Activated naive CD4-positive, alpha-beta T cell treated with anti-CD3 and anti-CD28 coated beads, Interleukin-2, amount 10 ng/mL, durations not matched to agents 7 days and 5 days (primary cell): ENCODE measurements around the gene MKX.

Experiments
- CTCF ChIA-PET: fragments of 350-600 bp; sonication (Branson Sonifier 250); formaldehyde crosslinking; loops from one replicate; lab custom pipeline; 2021; ENCODE audit warnings: antibody characterized with exemption; lab: Charles Lee
- DNase-seq: peaks from one replicate; pipeline ENCODE4 v3.0.0-alpha.2; 2020
- H3K27ac Mint-ChIP-seq: one replicate; pipeline ENCODE4 v1.8.0; 2021; ENCODE audit warnings: mild to moderate bottlenecking, moderate library complexity, mixed read lengths
- H3K27me3 Mint-ChIP-seq: one replicate; pipeline ENCODE4 v1.8.0; 2021; ENCODE audit warnings: mild to moderate bottlenecking, mixed read lengths
- H3K36me3 Mint-ChIP-seq: one replicate; pipeline ENCODE4 v1.8.0; 2021; ENCODE audit warnings: mixed read lengths
- H3K4me1 Mint-ChIP-seq: one replicate; pipeline ENCODE4 v1.8.0; 2021; ENCODE audit warnings: mixed read lengths
- H3K4me3 Mint-ChIP-seq: one replicate; pipeline ENCODE4 v1.8.0; 2021; ENCODE audit warnings: mild to moderate bottlenecking, moderate library complexity, mixed read lengths
- H3K9me3 Mint-ChIP-seq: one replicate; pipeline ENCODE4 v1.8.0; 2021; ENCODE audit warnings: mixed read lengths

The MKX gene

GRCh38 chr10:27673065-27673464 lies 72.6 kb downstream of the MKX start:
- H3K9me3 Mint-ChIP-seq, result no peaks in the 10 kb centered on the region
- no peak overlapping the region for H3K27ac Mint-ChIP-seq
- no peak overlapping the region for H3K4me3 Mint-ChIP-seq
- peaks cover 4% of the 10 kb centered on the region for H3K27me3 Mint-ChIP-seq
- DNase-seq, result no peak
- CTCF ChIA-PET, result no interaction called here
- H3K36me3 Mint-ChIP-seq, result no peaks in the 10 kb centered on the region
- no peaks in the 10 kb centered on the region for H3K4me1 Mint-ChIP-seq

- Mint-ChIP-seq H3K36me3 (no peaks in the 10 kb centered on the region), H3K27ac (no peak overlapping the region), H3K27me3 (peaks cover 4% of the 10 kb centered on the region), H3K4me3 (no peak overlapping the region), H3K4me1 (no peaks in the 10 kb centered on the region), H3K9me3 (no peaks in the 10 kb centered on the region)
- CTCF ChIA-PET, result interaction anchor here (0.6 kb wide), 1 partner anchor 1209 kb away, joined by 4 read pairs; no protein-coding TSS in a partner anchor
- DNase-seq, result no peak
These were observed 73.8 kb downstream of the MKX start for GRCh38 chr10:27671821-27672220.

GRCh38 chr10:27664461-27664860 lies 81.2 kb downstream of the MKX start:
- H3K4me1 Mint-ChIP-seq, result no peaks in the 10 kb centered on the region
- peaks cover 18% of the 10 kb centered on the region for H3K27me3 Mint-ChIP-seq
- H3K4me3 Mint-ChIP-seq, result no peak overlapping the region
- H3K27ac Mint-ChIP-seq, result no peak overlapping the region
- H3K36me3 Mint-ChIP-seq, result no peaks in the 10 kb centered on the region
- no peak for DNase-seq
- CTCF ChIA-PET, result interaction anchor here (0.7 kb wide), 1 partner anchor 16 kb away, joined by 4 read pairs; no protein-coding TSS in a partner anchor
- H3K9me3 Mint-ChIP-seq, result no peaks in the 10 kb centered on the region

GRCh38 chr10:27663621-27664020 lies 82.0 kb downstream of the MKX start:
- no peaks in the 10 kb centered on the region for H3K36me3 Mint-ChIP-seq
- no peak overlapping the region for H3K27ac Mint-ChIP-seq
- peaks cover 20% of the 10 kb centered on the region for H3K27me3 Mint-ChIP-seq
- no peak overlapping the region for H3K4me3 Mint-ChIP-seq
- CTCF ChIA-PET, result no interaction called here
- no peaks in the 10 kb centered on the region for H3K4me1 Mint-ChIP-seq
- no peaks in the 10 kb centered on the region for H3K9me3 Mint-ChIP-seq
- DNase-seq, result no peak

DNA sequence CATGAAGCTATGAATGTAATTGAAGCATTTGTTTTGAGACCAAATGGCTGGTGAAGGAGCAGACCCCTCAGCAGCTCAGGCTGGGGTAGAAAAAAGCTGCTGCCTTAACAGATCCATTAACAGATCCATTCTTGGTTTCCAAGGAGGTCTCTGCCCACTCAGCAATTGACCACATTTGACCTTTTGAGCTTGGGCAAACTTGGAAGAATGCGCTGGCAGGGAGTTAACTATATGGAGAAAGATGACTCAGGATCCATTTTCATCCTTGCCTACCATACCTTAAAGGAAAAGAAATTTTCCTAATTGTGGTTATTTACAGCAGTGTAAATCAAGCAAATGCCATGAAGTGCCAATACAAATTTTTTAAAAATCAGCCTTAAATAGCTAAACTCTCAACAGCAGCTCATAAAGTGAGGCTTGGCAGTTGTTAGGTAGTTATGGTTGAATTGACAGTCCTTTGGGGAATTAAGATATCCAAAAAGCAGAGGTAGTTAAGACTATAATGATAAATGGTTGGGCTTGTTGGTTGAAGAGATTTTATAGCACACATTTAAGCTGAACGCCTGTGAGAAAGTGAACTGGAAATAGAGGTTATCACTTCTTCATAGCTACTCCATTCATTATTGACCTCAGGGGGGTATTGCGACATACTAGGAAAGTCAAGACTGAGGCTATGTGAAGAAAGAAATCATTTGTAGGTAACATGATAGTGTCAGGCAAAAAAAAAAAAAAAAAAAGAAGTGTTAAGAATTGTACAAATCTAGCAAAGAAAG lies 83.9 kb downstream of the MKX start:
- CTCF ChIA-PET, result no interaction called here
- no peaks in the 10 kb centered on the region for H3K36me3 Mint-ChIP-seq
- no peaks in the 10 kb centered on the region for H3K4me1 Mint-ChIP-seq

DNA sequence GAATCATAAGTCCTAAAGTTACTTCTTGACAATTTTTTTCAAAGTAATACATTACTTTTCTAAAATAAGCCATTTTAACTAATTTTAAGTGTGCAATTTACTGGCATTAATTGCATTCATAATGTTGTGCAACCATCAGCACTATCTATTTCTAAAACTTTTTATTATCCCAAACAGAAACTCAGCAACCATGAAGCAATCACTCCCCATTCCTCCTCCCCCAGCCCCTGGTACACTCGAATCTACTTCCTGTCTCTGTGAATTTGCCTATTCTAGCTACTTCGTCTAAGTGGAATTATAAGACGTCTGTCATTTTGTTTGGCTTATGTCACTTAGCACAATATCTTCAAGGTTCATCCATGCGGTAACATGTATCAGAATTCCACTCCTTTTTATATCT lies 84.9 kb downstream of the MKX start:
- H3K36me3 Mint-ChIP-seq, result no peaks in the 10 kb centered on the region
- DNase-seq, result no peak
- no peak overlapping the region for H3K4me3 Mint-ChIP-seq
- H3K4me1 Mint-ChIP-seq, result no peaks in the 10 kb centered on the region
- no peak overlapping the region for H3K27ac Mint-ChIP-seq
- H3K27me3 Mint-ChIP-seq, result peaks cover 20% of the 10 kb centered on the region
- CTCF ChIA-PET, result interaction anchor here (1.8 kb wide), 1 partner anchor 733 kb away, joined by 4 read pairs; no protein-coding TSS in a partner anchor
- H3K9me3 Mint-ChIP-seq, result no peaks in the 10 kb centered on the region

More for the DNA sequence above, 83.9 kb downstream of the MKX start:
- H3K9me3 Mint-ChIP-seq, result no peaks in the 10 kb centered on the region
- peaks cover 20% of the 10 kb centered on the region for H3K27me3 Mint-ChIP-seq
- H3K4me3 Mint-ChIP-seq, result no peak overlapping the region
- DNase-seq, result no peak
- H3K27ac Mint-ChIP-seq, result no peak overlapping the region

GRCh38 chr10:27660268-27660667 lies 85.4 kb downstream of the MKX start:
- CTCF ChIA-PET, result interaction anchor here (1.8 kb wide), 1 partner anchor 734 kb away, joined by 4 read pairs; no protein-coding TSS in a partner anchor
- Mint-ChIP-seq H3K27me3 (peaks cover 20% of the 10 kb centered on the region), H3K36me3 (no peaks in the 10 kb centered on the region), H3K4me1 (no peaks in the 10 kb centered on the region), H3K4me3 (no peak overlapping the region), H3K27ac (no peak overlapping the region), H3K9me3 (no peaks in the 10 kb centered on the region)
- no peak for DNase-seq

- CTCF ChIA-PET, result interaction anchor here (1.8 kb wide), 1 partner anchor 734 kb away, joined by 4 read pairs; no protein-coding TSS in a partner anchor
- H3K9me3 Mint-ChIP-seq, result no peaks in the 10 kb centered on the region
- no peaks in the 10 kb centered on the region for H3K4me1 Mint-ChIP-seq
- peaks cover 20% of the 10 kb centered on the region for H3K27me3 Mint-ChIP-seq
- no peak overlapping the region for H3K4me3 Mint-ChIP-seq
- no peak overlapping the region for H3K27ac Mint-ChIP-seq
- no peaks in the 10 kb centered on the region for H3K36me3 Mint-ChIP-seq
- DNase-seq, result no peak
These were observed 85.8 kb downstream of the MKX start for GRCh38 chr10:27659786-27660185.

GRCh38 chr10:27658788-27659187 lies 86.8 kb downstream of the MKX start:
- DNase-seq, result no peak
- CTCF ChIA-PET, result interaction anchor here (1.0 to 1.8 kb wide), 3 partner anchors 133 to 211 kb away, joined by 3 to 5 read pairs (median 3); no protein-coding TSS in a partner anchor
- H3K4me1 Mint-ChIP-seq, result no peaks in the 10 kb centered on the region
- H3K36me3 Mint-ChIP-seq, result no peaks in the 10 kb centered on the region
- H3K9me3 Mint-ChIP-seq, result no peaks in the 10 kb centered on the region
- no peak overlapping the region for H3K27ac Mint-ChIP-seq
- H3K4me3 Mint-ChIP-seq, result no peak overlapping the region
- peaks cover 13% of the 10 kb centered on the region for H3K27me3 Mint-ChIP-seq

DNA sequence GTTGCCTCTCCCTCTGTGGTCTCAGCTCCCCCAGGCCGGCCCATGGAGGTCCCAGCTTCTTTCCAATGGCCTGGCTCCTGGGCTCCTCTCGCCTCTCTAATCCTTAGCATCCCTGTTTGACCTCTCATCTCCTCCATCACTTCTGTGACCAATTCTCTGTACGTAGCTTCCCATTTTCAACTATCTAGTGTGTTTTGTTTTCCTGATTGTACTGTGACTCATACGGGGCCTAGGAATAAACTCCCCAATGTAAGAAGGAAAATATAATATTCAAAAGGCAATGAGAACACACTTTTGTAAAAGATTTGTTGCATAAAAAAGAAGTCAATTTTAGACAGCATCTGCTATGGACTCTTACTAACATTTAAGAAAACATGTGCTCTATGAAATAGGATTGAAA lies 90.3 kb downstream of the MKX start:
- CTCF ChIA-PET, result interaction anchor here (0.7 to 1.9 kb wide), 4 partner anchors 32 to 209 kb away, joined by 3 to 12 read pairs (median 3); no protein-coding TSS in a partner anchor
- Mint-ChIP-seq H3K27me3 (peaks cover 10% of the 10 kb centered on the region), H3K27ac (no peak overlapping the region), H3K4me3 (no peak overlapping the region), H3K4me1 (no peaks in the 10 kb centered on the region), H3K9me3 (no peaks in the 10 kb centered on the region), H3K36me3 (no peaks in the 10 kb centered on the region)
- DNase-seq, result no peak

- peaks cover under 1% of the 10 kb centered on the region for H3K27me3 Mint-ChIP-seq
- H3K27ac Mint-ChIP-seq, result no peak overlapping the region
- CTCF ChIA-PET, result interaction anchor here (2.8 kb wide), 1 partner anchor 209 kb away, joined by 9 read pairs; no protein-coding TSS in a partner anchor
- no peaks in the 10 kb centered on the region for H3K36me3 Mint-ChIP-seq
- no peaks in the 10 kb centered on the region for H3K4me1 Mint-ChIP-seq
- no peak overlapping the region for H3K4me3 Mint-ChIP-seq
- DNase-seq, result no peak
- no peaks in the 10 kb centered on the region for H3K9me3 Mint-ChIP-seq
These were observed 91.3 kb downstream of the MKX start for GRCh38 chr10:27654284-27654683.

- no peak for DNase-seq
- Mint-ChIP-seq H3K9me3 (peaks cover 4% of the 10 kb centered on the region), H3K4me1 (no peaks in the 10 kb centered on the region), H3K36me3 (no peaks in the 10 kb centered on the region), H3K27ac (no peak overlapping the region), H3K27me3 (peaks cover 15% of the 10 kb centered on the region), H3K4me3 (no peak overlapping the region)
- CTCF ChIA-PET, result no interaction called here
These were observed 98.9 kb downstream of the MKX start for GRCh38 chr10:27646604-27647175.

- Mint-ChIP-seq H3K27me3 (peaks cover 15% of the 10 kb centered on the region), H3K36me3 (no peaks in the 10 kb centered on the region), H3K4me1 (no peaks in the 10 kb centered on the region), H3K9me3 (peaks cover 4% of the 10 kb centered on the region), H3K4me3 (no peak overlapping the region), H3K27ac (no peak overlapping the region)
- CTCF ChIA-PET, result no interaction called here
- DNase-seq, result no peak
These were observed 99.4 kb downstream of the MKX start for GRCh38 chr10:27646194-27646593.

DNA sequence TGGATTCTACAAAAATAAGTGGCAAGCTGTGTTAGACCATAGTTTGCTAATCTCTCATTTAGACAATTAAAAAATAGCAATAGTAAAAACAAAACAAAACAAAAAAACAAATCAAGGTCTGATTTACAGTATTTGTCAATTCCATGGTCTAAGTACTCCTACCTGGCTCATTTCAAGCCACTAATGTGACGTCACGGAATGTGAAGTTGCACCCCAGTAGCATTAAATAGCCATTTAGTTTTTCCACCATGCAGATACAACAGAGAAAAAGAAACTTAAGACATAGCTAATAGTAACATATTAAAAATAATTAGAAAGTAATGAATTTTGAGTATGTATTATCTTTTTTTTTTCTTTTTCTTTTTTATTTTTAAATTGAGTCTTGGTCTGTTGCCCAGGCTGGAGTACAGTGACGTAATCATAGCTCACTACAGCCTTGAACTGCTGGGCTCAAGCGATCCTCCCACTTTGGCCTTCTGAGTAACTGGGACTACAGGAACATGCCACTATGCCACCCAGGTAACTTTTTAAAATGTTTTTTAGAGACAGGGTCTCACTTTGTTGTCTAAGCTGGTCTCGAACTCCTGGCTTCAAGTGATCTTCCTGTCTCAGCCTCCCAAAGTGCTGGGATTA lies 101.2 kb downstream of the MKX start:
- no peak for DNase-seq
- H3K4me3 Mint-ChIP-seq, result no peak overlapping the region
- peaks cover 4% of the 10 kb centered on the region for H3K9me3 Mint-ChIP-seq
- no peak overlapping the region for H3K27ac Mint-ChIP-seq
- H3K36me3 Mint-ChIP-seq, result no peaks in the 10 kb centered on the region
- CTCF ChIA-PET, result interaction anchor here (0.6 kb wide), 1 partner anchor 457 kb away, joined by 4 read pairs; no protein-coding TSS in a partner anchor
- no peaks in the 10 kb centered on the region for H3K4me1 Mint-ChIP-seq
- peaks cover 15% of the 10 kb centered on the region for H3K27me3 Mint-ChIP-seq
